ENCODE data around the gene PSTPIP1. TPM values are rescaled to one million over a fixed set of nuclear protein-coding genes. Genes with fewer than 3 reads are reported as not detected.

The PSTPIP1 gene
- total and polyA plus RNA-seq, 2 of the 13 experiments (the other 11 are each of a cell fraction or from before 2014, with no cell fraction given) = 4.4 to 8.7 TPM

GRCh38 chr15:77015646-77016320 lies 20.9 kb downstream of the PSTPIP1 start:
- Histone ChIP-seq H4K20me1 (ENCODE audit: insufficient read depth, low read length) (no peaks in the 10 kb centered on the region), H3K27ac (ENCODE audit: extremely low read length, insufficient read depth, low read length) (no peak overlapping the region), H3K79me2 (ENCODE audit: insufficient read depth, low read length) (no peaks in the 10 kb centered on the region), H3K9me3 (ENCODE audit: low read length) (no peaks in the 10 kb centered on the region), H3K4me3 (replicated peaks in 1 of 3; ENCODE audit: insufficient read depth in 1 of 3, low read depth in 2 of 3, low read length in 3 of 3) (no peak overlapping the region), H3K4me2 (ENCODE audit: low read depth, low read length) (no peak overlapping the region), H3K27me3 (ENCODE audit: control insufficient read depth in 1 of 2, insufficient read depth in 2 of 2, low read length in 2 of 2) (peaks cover 10 to 74% of the 10 kb centered on the region in 2 experiments; a peak in 4 of 5 replicates), H2AFZ (ENCODE audit: low read length) (no peak overlapping the region), H3K4me1 (ENCODE audit: insufficient read depth, low read length) (no peaks in the 10 kb centered on the region), H3K9ac (ENCODE audit: insufficient read depth, low read depth, low read length) (no peak overlapping the region), H3K36me3 (replicated peaks in 1 of 2; ENCODE audit: control insufficient read depth in 1 of 2, insufficient read depth in 2 of 2, low read length in 2 of 2) (no peaks in the 10 kb centered on the region)
- DNase-seq (ENCODE audit: low spot score) = no peak
- ChIA-PET POLR2A (no interaction called here), CTCF (ENCODE audit: low intra/inter-chr PET ratio, low total read pairs) (no interaction called here)
- in situ Hi-C loops (cut with HindIII; ENCODE audit: extremely low pct_ligation_motif_present, low pct_unique_long_range_greater_than_20kb) = no loop called here
- no peak for FAIRE-seq
- ATAC-seq = no peak
- no TSS peak for BruUV-seq (replicated peaks)
- TF ChIP-seq TAF15 (IDR thresholded peaks at IDR 0.05; ENCODE audit: low read depth, low read length, poor library complexity, severe bottlenecking) = no peak
- TF ChIP-seq SP5 (CRISPR knock-in tag; IDR thresholded peaks at IDR 0.05; ENCODE audit: borderline replicate concordance, low read depth) = no peak
- no peak for TF ChIP-seq TEAD3 (CRISPR knock-in tag; optimal IDR thresholded peaks at IDR 0.05; ENCODE audit: borderline replicate concordance)
- TF ChIP-seq, protein P1, sequence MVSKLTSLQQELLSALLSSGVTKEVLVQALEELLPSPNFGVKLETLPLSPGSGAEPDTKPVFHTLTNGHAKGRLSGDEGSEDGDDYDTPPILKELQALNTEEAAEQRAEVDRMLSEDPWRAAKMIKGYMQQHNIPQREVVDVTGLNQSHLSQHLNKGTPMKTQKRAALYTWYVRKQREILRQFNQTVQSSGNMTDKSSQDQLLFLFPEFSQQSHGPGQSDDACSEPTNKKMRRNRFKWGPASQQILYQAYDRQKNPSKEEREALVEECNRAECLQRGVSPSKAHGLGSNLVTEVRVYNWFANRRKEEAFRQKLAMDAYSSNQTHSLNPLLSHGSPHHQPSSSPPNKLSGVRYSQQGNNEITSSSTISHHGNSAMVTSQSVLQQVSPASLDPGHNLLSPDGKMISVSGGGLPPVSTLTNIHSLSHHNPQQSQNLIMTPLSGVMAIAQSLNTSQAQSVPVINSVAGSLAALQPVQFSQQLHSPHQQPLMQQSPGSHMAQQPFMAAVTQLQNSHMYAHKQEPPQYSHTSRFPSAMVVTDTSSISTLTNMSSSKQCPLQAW (CRISPR knock-in tag; IDR thresholded peaks at IDR 0.05) = no peak
- TF ChIP-seq ZNF776 (CRISPR knock-in tag; IDR thresholded peaks at IDR 0.05) = no peak
- no peak for TF ChIP-seq IKZF4 (CRISPR knock-in tag; IDR thresholded peaks at IDR 0.05; ENCODE audit: borderline replicate concordance, low read depth, not compliant biosample characterization)
- TF ChIP-seq MYNN (CRISPR knock-in tag; IDR thresholded peaks at IDR 0.05; ENCODE audit: low read depth) = no peak
- TF ChIP-seq MBD4 (IDR thresholded peaks at IDR 0.05; ENCODE audit: borderline replicate concordance, low read length) = no peak
- TF ChIP-seq ARHGAP35 (CRISPR knock-in tag; IDR thresholded peaks at IDR 0.05; ENCODE audit: borderline replicate concordance) = no peak
- intact Hi-C loops (cut with micrococcal nuclease; ENCODE audit: unreplicated experiment) = no loop called here
- 30% methylated on average over 3 of the region's 21 CpGs for WGBS (ENCODE audit: low lambda C conversion rate)

Data from HepG2 (cell line).